ENCODE data around the gene ODAM. TPM values are rescaled to one million over a fixed set of nuclear protein-coding genes. Genes with fewer than 3 reads are reported as not detected.

ODAM gene
- total RNA-seq, 1 experiment from 2014 or later = not detected

- H2BK5ac ChIP-seq (ENCODE audit: insufficient read length, low read length) = no peak overlapping the region
- no peak overlapping the region for H2BK120ac ChIP-seq (ENCODE audit: low read depth, low read length, poor library complexity, severe bottlenecking)
- H3K27ac Mint-ChIP-seq = no peak overlapping the region
- H3K23me2 ChIP-seq (ENCODE audit: insufficient read length, low read depth, low read length, poor library complexity, severe bottlenecking) = no peaks in the 10 kb centered on the region
- H3K4me1 Mint-ChIP-seq = peaks cover 7% of the 10 kb centered on the region in 2 experiments
- H4K91ac ChIP-seq (ENCODE audit: insufficient read length, low read depth, low read length) = no peak overlapping the region
- H3K27me3 Mint-ChIP-seq (ENCODE audit: low read depth) = no peaks in the 10 kb centered on the region
- no peaks in the 10 kb centered on the region for H3K4me1 ChIP-seq (ENCODE audit: insufficient read depth, low read length)
- H3K27ac ChIP-seq (ENCODE audit: insufficient read length, low read depth, low read length) = no peak overlapping the region
- H3K4me2 ChIP-seq (ENCODE audit: insufficient read depth, insufficient read length, low read length) = no peak overlapping the region
- H3K23ac ChIP-seq (ENCODE audit: insufficient read length, low read depth, low read length) = no peak overlapping the region
- no peak overlapping the region for H3K4me3 Mint-ChIP-seq
- no peak overlapping the region for H4K8ac ChIP-seq (replicated peaks; ENCODE audit: insufficient read length, low read depth, low read length)
- H3K36me3 Mint-ChIP-seq (ENCODE audit: insufficient read depth in 1 of 3, low read depth in 3 of 3) = no peaks in the 10 kb centered on the region
- no peaks in the 10 kb centered on the region for H3K79me1 ChIP-seq (ENCODE audit: insufficient read depth, low read depth, low read length, poor library complexity, severe bottlenecking)
- no peaks in the 10 kb centered on the region for H3K9me3 Mint-ChIP-seq
- no peak overlapping the region for H3T11ph ChIP-seq (ENCODE audit: low read length)
- H2AFZ ChIP-seq (ENCODE audit: low read length) = no peak overlapping the region
- H2BK12ac ChIP-seq (ENCODE audit: insufficient read length, low read depth, low read length) = no peak overlapping the region
- H3K56ac ChIP-seq (ENCODE audit: insufficient read length, low read depth, low read length) = no peak overlapping the region
- H2BK20ac ChIP-seq (ENCODE audit: low read depth, low read length, poor library complexity, severe bottlenecking) = no peak overlapping the region
- no peaks in the 10 kb centered on the region for H3K79me2 ChIP-seq (ENCODE audit: insufficient read depth, low read length)
- H4K5ac ChIP-seq (ENCODE audit: insufficient read length, low read depth, low read length) = no peak overlapping the region
- no peak overlapping the region for H3K9ac ChIP-seq (ENCODE audit: extremely low read depth, insufficient read length, low read length)
- no peak for DNase-seq
- H2AK5ac ChIP-seq (ENCODE audit: insufficient read length, low read length) = no peak overlapping the region
- no peak overlapping the region for H3K18ac ChIP-seq (ENCODE audit: insufficient read length, low read depth, low read length)
- H3K9me3 ChIP-seq (ENCODE audit: control insufficient read depth, low read depth, low read length) = no peaks in the 10 kb centered on the region
- no peaks in the 10 kb centered on the region for H3K27me3 ChIP-seq (ENCODE audit: insufficient read depth, low read length)
- no peak overlapping the region for H3K4ac ChIP-seq (ENCODE audit: low read depth, low read length)
- no peak for TF ChIP-seq CTCF (conservative IDR thresholded peaks at IDR 0.05)
- H4K20me1 ChIP-seq (ENCODE audit: control insufficient read depth, insufficient read depth, insufficient read length) = no peaks in the 10 kb centered on the region
- whole genome bisulfite sequencing (ENCODE audit: extremely low coverage, insufficient read length, low lambda C conversion rate) = no CpG with 5 or more reads among the region's 2 CpGs
- H2BK15ac ChIP-seq (ENCODE audit: low read depth, low read length) = no peak overlapping the region
- H3K14ac ChIP-seq (ENCODE audit: insufficient read depth, low read length) = no peak overlapping the region
These were observed 1.3 kb downstream of the ODAM start for GRCh38 chr4:70196857-70197256.

Data from H9 (cell line).